ENCODE results near the gene COL15A1.
A peak's percentile ranks its signal among the peaks of the same experiment; 100 is the strongest.

Gene COL15A1

DNA sequence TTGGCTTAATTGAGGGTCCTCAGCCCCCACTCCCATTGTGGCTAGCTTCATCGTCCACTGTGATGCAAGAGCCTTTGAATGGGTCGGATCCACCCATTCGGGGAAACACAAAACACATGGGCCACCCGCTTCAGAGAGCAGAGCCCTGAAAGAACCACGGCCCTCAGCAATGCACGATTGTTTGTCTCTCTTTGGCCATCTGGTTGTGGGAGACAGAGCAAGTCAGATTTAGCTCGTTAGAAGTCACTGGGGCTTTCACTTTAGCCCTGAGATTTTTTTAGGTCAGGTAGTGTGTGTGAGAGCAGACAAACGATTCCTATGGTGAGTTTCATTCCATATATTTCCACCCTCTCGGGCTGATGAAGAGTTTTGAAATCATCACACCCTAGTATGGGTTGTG is 12.9 kb upstream of the COL15A1 start:
- DNase-seq (ENCODE audit: low read depth), result peak; percentile 43
- TF ChIP-seq, protein P1, sequence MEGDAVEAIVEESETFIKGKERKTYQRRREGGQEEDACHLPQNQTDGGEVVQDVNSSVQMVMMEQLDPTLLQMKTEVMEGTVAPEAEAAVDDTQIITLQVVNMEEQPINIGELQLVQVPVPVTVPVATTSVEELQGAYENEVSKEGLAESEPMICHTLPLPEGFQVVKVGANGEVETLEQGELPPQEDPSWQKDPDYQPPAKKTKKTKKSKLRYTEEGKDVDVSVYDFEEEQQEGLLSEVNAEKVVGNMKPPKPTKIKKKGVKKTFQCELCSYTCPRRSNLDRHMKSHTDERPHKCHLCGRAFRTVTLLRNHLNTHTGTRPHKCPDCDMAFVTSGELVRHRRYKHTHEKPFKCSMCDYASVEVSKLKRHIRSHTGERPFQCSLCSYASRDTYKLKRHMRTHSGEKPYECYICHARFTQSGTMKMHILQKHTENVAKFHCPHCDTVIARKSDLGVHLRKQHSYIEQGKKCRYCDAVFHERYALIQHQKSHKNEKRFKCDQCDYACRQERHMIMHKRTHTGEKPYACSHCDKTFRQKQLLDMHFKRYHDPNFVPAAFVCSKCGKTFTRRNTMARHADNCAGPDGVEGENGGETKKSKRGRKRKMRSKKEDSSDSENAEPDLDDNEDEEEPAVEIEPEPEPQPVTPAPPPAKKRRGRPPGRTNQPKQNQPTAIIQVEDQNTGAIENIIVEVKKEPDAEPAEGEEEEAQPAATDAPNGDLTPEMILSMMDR (IDR thresholded peaks at IDR 0.05; ENCODE audit: insufficient read depth, low read depth, low read length, missing control alignments), result no peak

DNA sequence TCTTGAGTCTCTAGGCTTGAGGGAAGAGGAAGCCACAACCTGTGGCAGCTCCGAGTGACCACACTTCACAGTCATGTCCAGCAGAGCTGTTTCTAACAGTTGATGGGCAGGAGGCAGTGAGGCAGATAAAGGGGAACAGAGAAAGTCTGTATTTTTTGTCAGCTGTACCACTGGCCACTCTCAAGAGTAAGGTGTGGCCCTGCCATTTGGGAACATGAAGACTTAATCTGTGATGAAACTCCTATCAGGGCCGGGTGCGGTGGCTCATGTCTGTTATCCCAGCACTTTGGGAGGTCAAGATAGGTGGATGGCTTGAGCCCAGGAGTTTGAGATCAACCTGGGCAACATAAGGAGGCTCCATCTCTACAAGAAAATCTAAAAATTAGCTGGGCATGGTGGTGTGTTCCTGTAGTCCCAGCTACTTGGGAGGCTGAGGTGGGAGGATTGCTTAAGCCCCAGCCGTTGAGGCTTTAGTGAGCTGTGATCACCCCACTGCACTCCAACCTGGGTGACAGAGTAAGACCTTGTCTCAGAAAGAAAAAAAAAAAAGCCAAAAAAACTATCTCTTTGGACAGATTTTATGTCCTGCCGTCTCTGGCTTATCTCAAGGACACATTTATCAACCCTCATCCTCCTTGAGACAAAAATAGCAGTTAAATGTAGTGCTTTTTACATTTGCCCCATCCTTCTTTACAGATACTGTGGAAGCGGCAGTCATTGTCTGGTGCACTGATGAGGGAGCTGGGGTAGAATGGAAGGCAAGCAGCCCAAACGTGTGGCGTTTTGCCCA is 11.9 kb upstream of the COL15A1 start:
- TF ChIP-seq, protein P1 (IDR thresholded peaks at IDR 0.05; ENCODE audit: insufficient read depth, low read depth, low read length, missing control alignments), result no peak
- H3K4me3 ChIP-seq (ENCODE audit: low read depth, low read length), result no peak overlapping the region
- DNase-seq (ENCODE audit: low read depth), result peak; percentile 11

More for the DNA sequence above, 12.9 kb upstream of the COL15A1 start:
- H3K4me3 ChIP-seq (ENCODE audit: low read depth, low read length), result no peak overlapping the region

DNA sequence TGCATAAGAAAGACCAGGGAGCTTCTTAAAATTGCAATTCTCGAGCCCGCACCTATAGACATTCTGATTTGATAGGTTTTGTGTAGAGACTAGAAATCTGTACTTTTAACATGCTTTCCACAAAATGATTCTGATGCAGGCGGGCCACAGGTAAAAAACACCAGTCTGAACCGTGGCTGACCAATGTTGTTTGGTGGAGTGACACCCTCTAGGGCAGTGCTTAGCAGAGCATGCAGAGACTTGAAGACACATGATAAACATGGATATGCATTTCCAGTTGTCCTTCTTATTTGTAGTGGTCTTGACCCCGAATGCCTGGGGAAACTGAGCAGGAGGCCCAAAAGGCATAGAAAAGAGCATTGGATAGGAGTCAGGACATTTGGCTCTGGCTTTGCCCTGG is 10.5 kb upstream of the COL15A1 start:
- no peak overlapping the region for H3K4me3 ChIP-seq (ENCODE audit: low read depth, low read length)
- TF ChIP-seq, protein P1 (IDR thresholded peaks at IDR 0.05; ENCODE audit: insufficient read depth, low read depth, low read length, missing control alignments), result no peak
- DNase-seq (ENCODE audit: low read depth), result no peak

DNA sequence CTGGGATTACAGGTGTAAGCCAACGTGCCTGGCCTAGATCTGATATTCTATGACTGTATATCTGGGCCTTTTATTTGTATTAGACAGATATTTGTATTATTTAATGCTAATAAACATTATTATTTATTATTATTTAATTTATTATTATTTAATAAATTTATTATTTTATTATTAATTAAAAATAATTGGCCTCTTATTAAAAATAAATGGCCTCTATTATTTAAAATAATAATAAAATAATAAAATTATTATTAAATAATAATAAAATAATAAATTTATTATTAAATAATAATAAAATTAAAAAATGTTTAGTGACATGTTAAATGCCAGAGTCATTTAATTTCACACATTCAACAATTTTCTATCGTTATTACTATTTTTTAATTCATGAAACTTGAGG is 9.8 kb upstream of the COL15A1 start:
- H3K4me3 ChIP-seq (ENCODE audit: low read depth, low read length), result no peak overlapping the region
- DNase-seq (ENCODE audit: low read depth), result no peak
- TF ChIP-seq, protein P1 (IDR thresholded peaks at IDR 0.05; ENCODE audit: insufficient read depth, low read depth, low read length, missing control alignments), result no peak

DNA sequence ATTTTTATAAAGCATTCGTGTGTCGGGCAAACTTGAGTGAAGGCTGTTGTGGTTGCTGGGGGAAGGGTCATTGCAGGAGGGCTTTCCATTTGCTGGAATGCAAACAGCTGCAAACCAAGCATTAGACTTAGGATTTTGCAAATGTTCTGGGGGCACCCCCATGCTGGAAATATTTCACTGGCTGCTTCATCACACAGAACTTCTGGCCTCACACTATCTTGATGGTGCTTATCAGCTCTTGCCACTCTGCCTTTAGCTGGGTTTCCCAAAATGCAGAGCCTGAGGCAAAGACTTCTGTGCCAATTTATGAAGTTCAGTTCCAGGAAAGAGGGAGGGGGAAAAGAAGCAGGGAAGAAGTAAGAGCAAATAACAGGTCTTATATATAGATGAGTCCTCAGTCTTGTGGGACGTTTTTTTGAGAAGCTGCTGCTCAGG is 8.6 kb upstream of the COL15A1 start:
- TF ChIP-seq, protein P1 (IDR thresholded peaks at IDR 0.05; ENCODE audit: insufficient read depth, low read depth, low read length, missing control alignments), result no peak
- DNase-seq (ENCODE audit: low read depth), result no peak
- no peak overlapping the region for H3K4me3 ChIP-seq (ENCODE audit: low read depth, low read length)

DNA sequence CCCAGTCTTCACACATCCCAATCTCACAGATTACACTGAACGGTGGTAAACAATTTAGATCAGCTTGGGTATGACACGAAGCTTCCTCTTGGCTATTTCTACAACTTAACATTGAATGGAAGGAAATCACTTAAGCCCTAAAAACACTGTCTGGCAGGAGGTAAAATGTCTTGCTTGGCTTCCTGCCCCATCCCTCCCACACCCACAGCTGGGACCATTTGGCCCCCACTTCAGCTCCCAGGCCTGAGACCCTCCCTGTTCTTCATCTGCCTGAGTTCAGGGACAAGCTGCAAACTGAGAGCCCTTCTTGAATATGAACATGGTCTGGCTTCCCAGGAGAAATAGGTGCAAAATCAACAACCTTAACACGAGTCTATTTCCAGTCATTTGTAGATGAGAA is 3.4 kb upstream of the COL15A1 start:
- TF ChIP-seq, protein P1 (IDR thresholded peaks at IDR 0.05; ENCODE audit: insufficient read depth, low read depth, low read length, missing control alignments), result no peak
- DNase-seq (ENCODE audit: low read depth), result no peak
- H3K4me3 ChIP-seq (ENCODE audit: low read depth, low read length), result no peak overlapping the region
